ENCODE measurements around the gene HPCAL1. TPM values are rescaled to one million over a fixed set of nuclear protein-coding genes. Genes with fewer than 3 reads are reported as not detected.

HPCAL1 gene
- total RNA-seq (2014; rRNA removed; shearing (Covaris generic)) (14.8 and 25.4 TPM in 2 replicates), polyA plus RNA-seq (2016; fragmentation: Nextera tagmentation; extraction: Ambion mirVana) (8.3 and 9.7 TPM in 2 replicates)
- long read RNA-seq, transcript HPCAL1-201 (5 exons, 1,751 nt) = major isoform, 5 of 7 reads
- long read RNA-seq, partial matches to known transcripts = 1 of 7 reads
- long read RNA-seq, other reads (novel, unspliced or antisense) = 1 of 7 reads

GRCh38 chr2:10302479-10303180 is at the start of gene HPCAL1:
TSS of gene HPCAL1 (plus strand) at chr2:10302904. CDS start at chr2:10419758, 116,854 bp downstream.
- Histone ChIP-seq H3K4me1 (ENCODE audit: insufficient read depth) (peaks cover 11% of the 10 kb centered on the region; the same call in 1 of the 2 replicates), H3K4me3 (peak within 1 kb of the TSS; percentile 72), H3K27me3 (ENCODE audit: insufficient read depth) (peaks cover 39% of the 10 kb centered on the region), H2AFZ (peak within 1 kb of the TSS; percentile 88), H3K9me2 (ENCODE audit: insufficient read depth) (no peaks in the 10 kb centered on the region), H4K20me1 (replicated peaks; ENCODE audit: insufficient read depth) (peaks cover 15% of the 10 kb centered on the region), H3K27ac (ENCODE audit: low read depth) (peak within 1 kb of the TSS; percentile 78; the same call in 1 of the 2 replicates), H3K79me2 (replicated peaks; ENCODE audit: insufficient read depth) (no peaks in the 10 kb centered on the region; the same call in 1 of the 2 replicates), H3K36me3 (ENCODE audit: insufficient read depth) (no peaks in the 10 kb centered on the region), H3K4me2 (peak within 1 kb of the TSS; percentile 94), H3F3A (replicated peaks; ENCODE audit: low read depth) (no peaks in the 10 kb centered on the region)
- no peak within 1 kb of the TSS for H3K27ac Mint-ChIP-seq
- no peaks in the 10 kb centered on the region; the same call in 2 of the 3 replicates for H3K9me3 Mint-ChIP-seq
- no peaks in the 10 kb centered on the region for H3K36me3 Mint-ChIP-seq (ENCODE audit: low read depth)
- ATAC-seq = peak; percentile 90
- TF ChIP-seq ZNF331 (CRISPR knock-in tag; IDR thresholded peaks at IDR 0.05; ENCODE audit: low read depth) = no peak
- TF ChIP-seq POLR2AphosphoS5 (IDR thresholded peaks at IDR 0.05; ENCODE audit: low read depth) = peak; percentile 66
- peak; percentile 27 to 58 for TF ChIP-seq CTCF (conservative IDR thresholded peaks at IDR 0.05; ENCODE audit: low read depth in 2 of 2)
- peak; percentile 96 for DNase-seq (ENCODE audit: low spot score)
- H3K27me3 Mint-ChIP-seq (ENCODE audit: insufficient read depth, low read depth, poor library complexity) = peaks cover 34% of the 10 kb centered on the region
- H3K4me1 Mint-ChIP-seq = peaks cover 27% of the 10 kb centered on the region
- peak within 1 kb of the TSS; percentile 87 for H3K4me3 Mint-ChIP-seq

GRCh38 chr2:10253596-10254372 is 48.9 kb upstream of the HPCAL1 start:
- Histone ChIP-seq H3K4me2 (no peak overlapping the region), H3K36me3 (ENCODE audit: insufficient read depth) (no peaks in the 10 kb centered on the region), H3K79me2 (replicated peaks; ENCODE audit: insufficient read depth) (no peaks in the 10 kb centered on the region), H3K4me1 (ENCODE audit: insufficient read depth) (no peaks in the 10 kb centered on the region), H3K27me3 (ENCODE audit: insufficient read depth) (no peaks in the 10 kb centered on the region), H4K20me1 (replicated peaks; ENCODE audit: insufficient read depth) (no peaks in the 10 kb centered on the region), H3F3A (replicated peaks; ENCODE audit: low read depth) (no peaks in the 10 kb centered on the region), H2AFZ (no peak overlapping the region), H3K27ac (ENCODE audit: low read depth) (no peak overlapping the region), H3K4me3 (no peak overlapping the region), H3K9me2 (ENCODE audit: insufficient read depth) (no peaks in the 10 kb centered on the region)
- H3K4me3 Mint-ChIP-seq = no peak overlapping the region
- H3K27me3 Mint-ChIP-seq (ENCODE audit: insufficient read depth, low read depth, poor library complexity) = peaks cover 12% of the 10 kb centered on the region
- H3K36me3 Mint-ChIP-seq (ENCODE audit: low read depth) = no peaks in the 10 kb centered on the region
- H3K9me3 Mint-ChIP-seq = no peaks in the 10 kb centered on the region; the same call in 2 of the 3 replicates
- H3K27ac Mint-ChIP-seq = no peak overlapping the region
- TF ChIP-seq ZNF331 (CRISPR knock-in tag; IDR thresholded peaks at IDR 0.05; ENCODE audit: low read depth) (no peak), CTCF (conservative IDR thresholded peaks at IDR 0.05; ENCODE audit: low read depth in 2 of 2) (peak in 1 of 2 experiments; percentile 11; a peak in 1 of 4 replicates), ZNF114 (CRISPR knock-in tag; IDR thresholded peaks at IDR 0.05) (no peak)
- peaks cover 4% of the 10 kb centered on the region; the same call in 2 of the 3 replicates for H3K4me1 Mint-ChIP-seq
- DNase-seq (ENCODE audit: low spot score) (no peak), ATAC-seq (peak; percentile 37)

Measured in GM23338 (cell line).